ENCODE measurements around the gene C2orf72. TPM values are rescaled to one million over a fixed set of nuclear protein-coding genes. Genes with fewer than 3 reads are reported as not detected.

The C2orf72 gene
- total RNA-seq, 1 experiment from 2014 or later = 0.48 TPM

- DNase-seq (ENCODE audit: low read depth) = peak; percentile 57
These were observed 31.4 kb downstream of the C2orf72 start for GRCh38 chr2:231068525-231069222.

GRCh38 chr2:231069379-231070054 lies 32.2 kb downstream of the C2orf72 start:
- DNase-seq (ENCODE audit: low read depth) = peak; percentile 10

- no peak for DNase-seq (ENCODE audit: low read depth)
These were observed 47.2 kb downstream of the C2orf72 start for GRCh38 chr2:231084565-231084964.

GRCh38 chr2:231088754-231089153 lies 51.4 kb downstream of the C2orf72 start:
- no peak for DNase-seq (ENCODE audit: low read depth)

GRCh38 chr2:231093933-231094332 lies 56.6 kb downstream of the C2orf72 start:
- DNase-seq (ENCODE audit: low read depth) = no peak

GRCh38 chr2:231094736-231095346 lies 57.5 kb downstream of the C2orf72 start:
- no peak for DNase-seq (ENCODE audit: low read depth)

Other genes starting within 250 kb of the C2orf72 start
- 156 and 199 TPM in 2 replicates for gene ITM2C, start 172.6 kb upstream of the C2orf72 start, total RNA-seq (2014; rRNA removed; shearing (Covaris generic))
- 0.24 and 0.29 TPM in 2 replicates for gene GPR55, start 112.3 kb upstream of the C2orf72 start, total RNA-seq (2014; rRNA removed; shearing (Covaris generic))
- gene SPATA3, start 41.4 kb upstream of the C2orf72 start, total RNA-seq (2014; rRNA removed; shearing (Covaris generic)) = not detected in 2 replicates
- 108 and 119 TPM in 2 replicates for gene PSMD1, start 19.3 kb downstream of the C2orf72 start, total RNA-seq (2014; rRNA removed; shearing (Covaris generic))
- gene HTR2B, start 87.5 kb downstream of the C2orf72 start, total RNA-seq (2014; rRNA removed; shearing (Covaris generic)) = 1.7 TPM in 2 replicates
- 62.3 and 67.2 TPM in 2 replicates for gene ARMC9, start 161.1 kb downstream of the C2orf72 start, total RNA-seq (2014; rRNA removed; shearing (Covaris generic))

Measured in RPMI7951 (cell line).